ENCODE measurements around the gene RASGRF1. TPM values are rescaled to one million over a fixed set of nuclear protein-coding genes. Genes with fewer than 3 reads are reported as not detected.

The RASGRF1 gene, protein sequence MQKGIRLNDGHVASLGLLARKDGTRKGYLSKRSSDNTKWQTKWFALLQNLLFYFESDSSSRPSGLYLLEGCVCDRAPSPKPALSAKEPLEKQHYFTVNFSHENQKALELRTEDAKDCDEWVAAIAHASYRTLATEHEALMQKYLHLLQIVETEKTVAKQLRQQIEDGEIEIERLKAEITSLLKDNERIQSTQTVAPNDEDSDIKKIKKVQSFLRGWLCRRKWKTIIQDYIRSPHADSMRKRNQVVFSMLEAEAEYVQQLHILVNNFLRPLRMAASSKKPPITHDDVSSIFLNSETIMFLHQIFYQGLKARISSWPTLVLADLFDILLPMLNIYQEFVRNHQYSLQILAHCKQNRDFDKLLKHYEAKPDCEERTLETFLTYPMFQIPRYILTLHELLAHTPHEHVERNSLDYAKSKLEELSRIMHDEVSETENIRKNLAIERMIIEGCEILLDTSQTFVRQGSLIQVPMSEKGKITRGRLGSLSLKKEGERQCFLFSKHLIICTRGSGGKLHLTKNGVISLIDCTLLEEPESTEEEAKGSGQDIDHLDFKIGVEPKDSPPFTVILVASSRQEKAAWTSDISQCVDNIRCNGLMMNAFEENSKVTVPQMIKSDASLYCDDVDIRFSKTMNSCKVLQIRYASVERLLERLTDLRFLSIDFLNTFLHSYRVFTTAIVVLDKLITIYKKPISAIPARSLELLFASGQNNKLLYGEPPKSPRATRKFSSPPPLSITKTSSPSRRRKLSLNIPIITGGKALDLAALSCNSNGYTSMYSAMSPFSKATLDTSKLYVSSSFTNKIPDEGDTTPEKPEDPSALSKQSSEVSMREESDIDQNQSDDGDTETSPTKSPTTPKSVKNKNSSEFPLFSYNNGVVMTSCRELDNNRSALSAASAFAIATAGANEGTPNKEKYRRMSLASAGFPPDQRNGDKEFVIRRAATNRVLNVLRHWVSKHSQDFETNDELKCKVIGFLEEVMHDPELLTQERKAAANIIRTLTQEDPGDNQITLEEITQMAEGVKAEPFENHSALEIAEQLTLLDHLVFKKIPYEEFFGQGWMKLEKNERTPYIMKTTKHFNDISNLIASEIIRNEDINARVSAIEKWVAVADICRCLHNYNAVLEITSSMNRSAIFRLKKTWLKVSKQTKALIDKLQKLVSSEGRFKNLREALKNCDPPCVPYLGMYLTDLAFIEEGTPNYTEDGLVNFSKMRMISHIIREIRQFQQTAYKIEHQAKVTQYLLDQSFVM (N-terminal part only)
- total RNA-seq (2014; rRNA removed; shearing (Covaris generic)) (0.24 and 0.39 TPM in 2 replicates), polyA plus RNA-seq (2016; fragmentation: Nextera tagmentation; extraction: Ambion mirVana) (0.03 and 0.05 TPM in 2 replicates)
- long read RNA-seq: 0 reads

DNA sequence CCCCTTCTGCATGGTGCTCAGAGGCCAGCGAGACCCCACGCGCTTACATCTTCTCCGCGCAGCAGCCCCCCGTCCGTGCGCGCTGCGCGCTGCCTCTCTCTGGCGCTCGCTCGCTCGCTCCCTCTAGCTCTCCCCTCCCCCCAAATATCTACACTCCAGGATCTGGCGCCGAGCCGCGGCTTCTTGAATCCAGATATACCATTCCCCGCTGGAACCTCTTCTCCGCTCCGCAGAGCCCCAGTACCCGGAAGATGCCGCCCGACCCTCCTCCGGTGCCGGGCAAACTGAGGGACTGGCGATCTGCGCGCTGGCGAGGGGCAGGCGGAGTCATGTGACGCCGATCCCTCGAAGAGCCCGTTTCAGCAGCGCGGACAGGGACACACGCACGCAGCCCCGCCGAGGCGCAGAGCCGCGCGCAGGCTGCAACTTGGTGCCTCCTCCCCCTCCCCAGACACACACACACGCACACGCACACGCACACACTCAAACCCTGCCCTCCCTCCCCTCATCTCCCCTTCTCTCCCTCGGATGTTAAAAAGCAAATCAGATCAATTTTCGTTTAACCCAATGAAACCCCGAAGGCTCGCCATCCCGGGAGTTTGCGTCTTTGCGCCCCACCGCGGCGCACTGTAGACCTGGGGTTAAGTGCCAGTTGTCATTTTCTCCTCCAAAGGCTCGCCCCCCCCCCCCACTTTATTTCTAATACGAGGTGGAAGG is at the start of gene RASGRF1:
Gene RASGRF1, minus strand, starts transcription at position 294 of the 717 bp plus-strand sequence. Its CDS starts 282 bp downstream, at position 12.
- H2AFZ ChIP-seq: peak within 1 kb of the TSS; percentile 99
- DNase-seq (ENCODE audit: low spot score): peak; percentile 75
- H3K27ac ChIP-seq (ENCODE audit: low read depth): no peak within 1 kb of the TSS
- peak; percentile 46 for ATAC-seq
- no peaks in the 10 kb centered on the region for H3K36me3 ChIP-seq (ENCODE audit: insufficient read depth)
- peaks cover 93% of the 10 kb centered on the region for H3K27me3 ChIP-seq (ENCODE audit: insufficient read depth)
- H3K9me3 Mint-ChIP-seq: no peaks in the 10 kb centered on the region; the same call in 2 of the 3 replicates
- no peak within 1 kb of the TSS for H3K27ac Mint-ChIP-seq
- no peaks in the 10 kb centered on the region for H3K36me3 Mint-ChIP-seq (ENCODE audit: low read depth)
- H3F3A ChIP-seq (replicated peaks; ENCODE audit: low read depth): no peaks in the 10 kb centered on the region
- peaks cover 77% of the 10 kb centered on the region for H3K27me3 Mint-ChIP-seq (ENCODE audit: insufficient read depth, low read depth, poor library complexity)
- H3K4me3 ChIP-seq: peak within 1 kb of the TSS; percentile 79
- H3K4me1 Mint-ChIP-seq: peaks cover 9% of the 10 kb centered on the region
- no peaks in the 10 kb centered on the region for H3K79me2 ChIP-seq (replicated peaks; ENCODE audit: insufficient read depth)
- H3K9me2 ChIP-seq (ENCODE audit: insufficient read depth): no peaks in the 10 kb centered on the region
- peak within 1 kb of the TSS; percentile 81 for H3K4me3 Mint-ChIP-seq
- TF ChIP-seq, protein P1, sequence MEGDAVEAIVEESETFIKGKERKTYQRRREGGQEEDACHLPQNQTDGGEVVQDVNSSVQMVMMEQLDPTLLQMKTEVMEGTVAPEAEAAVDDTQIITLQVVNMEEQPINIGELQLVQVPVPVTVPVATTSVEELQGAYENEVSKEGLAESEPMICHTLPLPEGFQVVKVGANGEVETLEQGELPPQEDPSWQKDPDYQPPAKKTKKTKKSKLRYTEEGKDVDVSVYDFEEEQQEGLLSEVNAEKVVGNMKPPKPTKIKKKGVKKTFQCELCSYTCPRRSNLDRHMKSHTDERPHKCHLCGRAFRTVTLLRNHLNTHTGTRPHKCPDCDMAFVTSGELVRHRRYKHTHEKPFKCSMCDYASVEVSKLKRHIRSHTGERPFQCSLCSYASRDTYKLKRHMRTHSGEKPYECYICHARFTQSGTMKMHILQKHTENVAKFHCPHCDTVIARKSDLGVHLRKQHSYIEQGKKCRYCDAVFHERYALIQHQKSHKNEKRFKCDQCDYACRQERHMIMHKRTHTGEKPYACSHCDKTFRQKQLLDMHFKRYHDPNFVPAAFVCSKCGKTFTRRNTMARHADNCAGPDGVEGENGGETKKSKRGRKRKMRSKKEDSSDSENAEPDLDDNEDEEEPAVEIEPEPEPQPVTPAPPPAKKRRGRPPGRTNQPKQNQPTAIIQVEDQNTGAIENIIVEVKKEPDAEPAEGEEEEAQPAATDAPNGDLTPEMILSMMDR (conservative IDR thresholded peaks at IDR 0.05; ENCODE audit: low read depth in 2 of 2): no peak
- TF ChIP-seq ZNF114 (CRISPR knock-in tag; IDR thresholded peaks at IDR 0.05) (no peak), EZH2 (IDR thresholded peaks at IDR 0.05; ENCODE audit: low read depth, unreplicated experiment) (no peak), POLR2AphosphoS5 (IDR thresholded peaks at IDR 0.05; ENCODE audit: low read depth) (no peak), JUNB (IDR thresholded peaks at IDR 0.05; ENCODE audit: unreplicated experiment) (no peak), EZH2phosphoT487 (IDR thresholded peaks at IDR 0.05; ENCODE audit: unreplicated experiment) (no peak), CREB1 (CRISPR knock-in tag; IDR thresholded peaks at IDR 0.05; ENCODE audit: low read depth) (no peak), ZNF331 (CRISPR knock-in tag; IDR thresholded peaks at IDR 0.05; ENCODE audit: low read depth) (no peak)
- TF ChIP-seq, protein P2, sequence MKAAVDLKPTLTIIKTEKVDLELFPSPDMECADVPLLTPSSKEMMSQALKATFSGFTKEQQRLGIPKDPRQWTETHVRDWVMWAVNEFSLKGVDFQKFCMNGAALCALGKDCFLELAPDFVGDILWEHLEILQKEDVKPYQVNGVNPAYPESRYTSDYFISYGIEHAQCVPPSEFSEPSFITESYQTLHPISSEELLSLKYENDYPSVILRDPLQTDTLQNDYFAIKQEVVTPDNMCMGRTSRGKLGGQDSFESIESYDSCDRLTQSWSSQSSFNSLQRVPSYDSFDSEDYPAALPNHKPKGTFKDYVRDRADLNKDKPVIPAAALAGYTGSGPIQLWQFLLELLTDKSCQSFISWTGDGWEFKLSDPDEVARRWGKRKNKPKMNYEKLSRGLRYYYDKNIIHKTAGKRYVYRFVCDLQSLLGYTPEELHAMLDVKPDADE (IDR thresholded peaks at IDR 0.05): no peak
- TF ChIP-seq, protein P3, sequence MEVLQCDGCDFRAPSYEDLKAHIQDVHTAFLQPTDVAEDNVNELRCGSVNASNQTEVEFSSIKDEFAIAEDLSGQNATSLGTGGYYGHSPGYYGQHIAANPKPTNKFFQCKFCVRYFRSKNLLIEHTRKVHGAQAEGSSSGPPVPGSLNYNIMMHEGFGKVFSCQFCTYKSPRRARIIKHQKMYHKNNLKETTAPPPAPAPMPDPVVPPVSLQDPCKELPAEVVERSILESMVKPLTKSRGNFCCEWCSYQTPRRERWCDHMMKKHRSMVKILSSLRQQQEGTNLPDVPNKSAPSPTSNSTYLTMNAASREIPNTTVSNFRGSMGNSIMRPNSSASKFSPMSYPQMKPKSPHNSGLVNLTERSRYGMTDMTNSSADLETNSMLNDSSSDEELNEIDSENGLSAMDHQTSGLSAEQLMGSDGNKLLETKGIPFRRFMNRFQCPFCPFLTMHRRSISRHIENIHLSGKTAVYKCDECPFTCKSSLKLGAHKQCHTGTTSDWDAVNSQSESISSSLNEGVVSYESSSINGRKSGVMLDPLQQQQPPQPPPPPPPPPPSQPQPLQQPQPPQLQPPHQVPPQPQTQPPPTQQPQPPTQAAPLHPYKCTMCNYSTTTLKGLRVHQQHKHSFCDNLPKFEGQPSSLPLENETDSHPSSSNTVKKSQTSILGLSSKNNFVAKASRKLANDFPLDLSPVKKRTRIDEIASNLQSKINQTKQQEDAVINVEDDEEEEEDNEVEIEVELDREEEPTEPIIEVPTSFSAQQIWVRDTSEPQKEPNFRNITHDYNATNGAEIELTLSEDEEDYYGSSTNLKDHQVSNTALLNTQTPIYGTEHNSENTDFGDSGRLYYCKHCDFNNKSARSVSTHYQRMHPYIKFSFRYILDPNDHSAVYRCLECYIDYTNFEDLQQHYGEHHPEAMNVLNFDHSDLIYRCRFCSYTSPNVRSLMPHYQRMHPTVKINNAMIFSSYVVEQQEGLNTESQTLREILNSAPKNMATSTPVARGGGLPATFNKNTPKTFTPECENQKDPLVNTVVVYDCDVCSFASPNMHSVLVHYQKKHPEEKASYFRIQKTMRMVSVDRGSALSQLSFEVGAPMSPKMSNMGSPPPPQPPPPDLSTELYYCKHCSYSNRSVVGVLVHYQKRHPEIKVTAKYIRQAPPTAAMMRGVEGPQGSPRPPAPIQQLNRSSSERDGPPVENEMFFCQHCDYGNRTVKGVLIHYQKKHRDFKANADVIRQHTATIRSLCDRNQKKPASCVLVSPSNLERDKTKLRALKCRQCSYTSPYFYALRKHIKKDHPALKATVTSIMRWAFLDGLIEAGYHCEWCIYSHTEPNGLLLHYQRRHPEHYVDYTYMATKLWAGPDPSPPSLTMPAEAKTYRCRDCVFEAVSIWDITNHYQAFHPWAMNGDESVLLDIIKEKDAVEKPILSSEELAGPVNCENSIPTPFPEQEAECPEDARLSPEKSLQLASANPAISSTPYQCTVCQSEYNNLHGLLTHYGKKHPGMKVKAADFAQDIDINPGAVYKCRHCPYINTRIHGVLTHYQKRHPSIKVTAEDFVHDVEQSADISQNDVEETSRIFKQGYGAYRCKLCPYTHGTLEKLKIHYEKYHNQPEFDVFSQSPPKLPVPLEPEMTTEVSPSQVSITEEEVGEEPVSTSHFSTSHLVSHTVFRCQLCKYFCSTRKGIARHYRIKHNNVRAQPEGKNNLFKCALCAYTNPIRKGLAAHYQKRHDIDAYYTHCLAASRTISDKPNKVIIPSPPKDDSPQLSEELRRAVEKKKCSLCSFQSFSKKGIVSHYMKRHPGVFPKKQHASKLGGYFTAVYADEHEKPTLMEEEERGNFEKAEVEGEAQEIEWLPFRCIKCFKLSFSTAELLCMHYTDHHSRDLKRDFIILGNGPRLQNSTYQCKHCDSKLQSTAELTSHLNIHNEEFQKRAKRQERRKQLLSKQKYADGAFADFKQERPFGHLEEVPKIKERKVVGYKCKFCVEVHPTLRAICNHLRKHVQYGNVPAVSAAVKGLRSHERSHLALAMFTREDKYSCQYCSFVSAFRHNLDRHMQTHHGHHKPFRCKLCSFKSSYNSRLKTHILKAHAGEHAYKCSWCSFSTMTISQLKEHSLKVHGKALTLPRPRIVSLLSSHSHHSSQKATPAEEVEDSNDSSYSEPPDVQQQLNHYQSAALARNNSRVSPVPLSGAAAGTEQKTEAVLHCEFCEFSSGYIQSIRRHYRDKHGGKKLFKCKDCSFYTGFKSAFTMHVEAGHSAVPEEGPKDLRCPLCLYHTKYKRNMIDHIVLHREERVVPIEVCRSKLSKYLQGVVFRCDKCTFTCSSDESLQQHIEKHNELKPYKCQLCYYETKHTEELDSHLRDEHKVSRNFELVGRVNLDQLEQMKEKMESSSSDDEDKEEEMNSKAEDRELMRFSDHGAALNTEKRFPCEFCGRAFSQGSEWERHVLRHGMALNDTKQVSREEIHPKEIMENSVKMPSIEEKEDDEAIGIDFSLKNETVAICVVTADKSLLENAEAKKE (CRISPR knock-in tag; IDR thresholded peaks at IDR 0.05): no peak
- H3K4me1 ChIP-seq (ENCODE audit: insufficient read depth): no peaks in the 10 kb centered on the region
- peak within 1 kb of the TSS; percentile 94 for H3K4me2 ChIP-seq
- H4K20me1 ChIP-seq (replicated peaks; ENCODE audit: insufficient read depth): peaks cover 7% of the 10 kb centered on the region; the same call in 1 of the 2 replicates

Measured in GM23338 (cell line).